Muscle layer of colon (tissue), 2 donors: ENCODE results near the gene TENT5C.

Experiments
- H3K27ac ChIP-seq: one replicate; pipeline ENCODE4 v1.7.0; 2013; ENCODE audit warnings: low read depth, mild to moderate bottlenecking, low read length, moderate library complexity
- H3K27me3 ChIP-seq, 2 donors: one replicate each; pipeline ENCODE4 v1.7.0; 2013; ENCODE audit warnings: low read length in 2 of 2, mild to moderate bottlenecking in 2 of 2; ENCODE audit not compliant: insufficient read depth in 2 of 2, control insufficient read depth in 1 of 2
- H3K36me3 ChIP-seq: one replicate; pipeline ENCODE4 v1.7.0; 2013; ENCODE audit warnings: mild to moderate bottlenecking, low read length; ENCODE audit not compliant: insufficient read depth
- H3K4me1 ChIP-seq: one replicate; pipeline ENCODE4 v1.7.0; 2013; ENCODE audit warnings: mild to moderate bottlenecking, low read length; ENCODE audit not compliant: insufficient read depth
- H3K4me3 ChIP-seq, 2 donors: one replicate each; pipeline ENCODE4 v1.7.0; 2013; ENCODE audit warnings: low read length in 2 of 2, low read depth in 1 of 2, mild to moderate bottlenecking in 1 of 2, moderate library complexity in 1 of 2
- H3K9ac ChIP-seq: one replicate; pipeline ENCODE4 v1.7.0; 2013; ENCODE audit warnings: low read length
- H3K9me3 ChIP-seq: one replicate; pipeline ENCODE4 v1.7.0; 2013; ENCODE audit warnings: mild to moderate bottlenecking, low read length
- donor health status: abdominal sarcoma.
- donor health status: Adenocarcinoma of cecum.

TENT5C gene

GRCh38 chr1:117621316-117621715 lies 15.5 kb downstream of the TENT5C start:
- Histone ChIP-seq H3K4me1 (no peaks in the 10 kb centered on the region), H3K4me3 (no peak overlapping the region), H3K36me3 (peaks cover 9% of the 10 kb centered on the region), H3K27ac (no peak overlapping the region), H3K9ac (no peak overlapping the region), H3K9me3 (no peaks in the 10 kb centered on the region), H3K27me3 (no peaks in the 10 kb centered on the region)

GRCh38 chr1:117622726-117623125 lies 16.9 kb downstream of the TENT5C start:
- H3K27me3 ChIP-seq, result no peaks in the 10 kb centered on the region
- no peak overlapping the region for H3K4me3 ChIP-seq
- H3K9me3 ChIP-seq, result no peaks in the 10 kb centered on the region
- H3K36me3 ChIP-seq, result peaks cover 9% of the 10 kb centered on the region
- no peak overlapping the region for H3K27ac ChIP-seq
- no peaks in the 10 kb centered on the region for H3K4me1 ChIP-seq
- H3K9ac ChIP-seq, result no peak overlapping the region

GRCh38 chr1:117623141-117623540 lies 17.3 kb downstream of the TENT5C start:
- Histone ChIP-seq H3K27me3 (no peaks in the 10 kb centered on the region), H3K4me3 (no peak overlapping the region), H3K9me3 (no peaks in the 10 kb centered on the region), H3K36me3 (peaks cover 9% of the 10 kb centered on the region), H3K27ac (no peak overlapping the region), H3K9ac (no peak overlapping the region), H3K4me1 (no peaks in the 10 kb centered on the region)

- H3K4me1 ChIP-seq, result no peaks in the 10 kb centered on the region
Observed at GRCh38 chr1:117623698-117624097, 17.9 kb downstream of the TENT5C start.

GRCh38 chr1:117627546-117628130 lies 21.8 kb downstream of the TENT5C start:
- no peak overlapping the region for H3K27ac ChIP-seq
- no peaks in the 10 kb centered on the region for H3K9me3 ChIP-seq
- no peaks in the 10 kb centered on the region for H3K27me3 ChIP-seq
- H3K36me3 ChIP-seq, result peaks cover 9% of the 10 kb centered on the region
- no peak overlapping the region for H3K9ac ChIP-seq
- H3K4me1 ChIP-seq, result no peaks in the 10 kb centered on the region
- no peak overlapping the region for H3K4me3 ChIP-seq

More at GRCh38 chr1:117623698-117624097, 17.9 kb downstream of the TENT5C start:
- H3K27me3 ChIP-seq, result no peaks in the 10 kb centered on the region
- no peak overlapping the region for H3K4me3 ChIP-seq
- no peaks in the 10 kb centered on the region for H3K9me3 ChIP-seq
- no peak overlapping the region for H3K27ac ChIP-seq
- H3K9ac ChIP-seq, result no peak overlapping the region
- H3K36me3 ChIP-seq, result peaks cover 9% of the 10 kb centered on the region

- no peaks in the 10 kb centered on the region for H3K9me3 ChIP-seq
- H3K36me3 ChIP-seq, result peaks cover 4% of the 10 kb centered on the region
- no peaks in the 10 kb centered on the region for H3K4me1 ChIP-seq
- H3K4me3 ChIP-seq, result no peak overlapping the region
- no peak overlapping the region for H3K9ac ChIP-seq
- no peaks in the 10 kb centered on the region for H3K27me3 ChIP-seq
- no peak overlapping the region for H3K27ac ChIP-seq
Observed at GRCh38 chr1:117628343-117628742, 22.5 kb downstream of the TENT5C start.

- Histone ChIP-seq H3K9ac (no peak overlapping the region), H3K9me3 (no peaks in the 10 kb centered on the region), H3K4me1 (no peaks in the 10 kb centered on the region), H3K4me3 (no peak overlapping the region), H3K27me3 (no peaks in the 10 kb centered on the region), H3K27ac (no peak overlapping the region), H3K36me3 (no peaks in the 10 kb centered on the region)
Observed at GRCh38 chr1:117629625-117630422, 24.0 kb downstream of the TENT5C start.

- Histone ChIP-seq H3K9me3 (no peaks in the 10 kb centered on the region), H3K4me1 (no peaks in the 10 kb centered on the region), H3K27me3 (no peaks in the 10 kb centered on the region), H3K9ac (no peak overlapping the region), H3K36me3 (no peaks in the 10 kb centered on the region), H3K4me3 (no peak overlapping the region), H3K27ac (no peak overlapping the region)
Observed at GRCh38 chr1:117630423-117630998, 24.7 kb downstream of the TENT5C start.

- no peak overlapping the region for H3K9ac ChIP-seq
- no peak overlapping the region for H3K27ac ChIP-seq
- H3K4me3 ChIP-seq, result no peak overlapping the region
- H3K9me3 ChIP-seq, result no peaks in the 10 kb centered on the region
- H3K27me3 ChIP-seq, result no peaks in the 10 kb centered on the region
- H3K36me3 ChIP-seq, result no peaks in the 10 kb centered on the region
- H3K4me1 ChIP-seq, result no peaks in the 10 kb centered on the region
Observed at GRCh38 chr1:117631359-117632160, 25.7 kb downstream of the TENT5C start.

GRCh38 chr1:117632269-117633067 lies 26.6 kb downstream of the TENT5C start:
- Histone ChIP-seq H3K4me1 (no peaks in the 10 kb centered on the region), H3K9ac (no peak overlapping the region), H3K9me3 (no peaks in the 10 kb centered on the region), H3K4me3 (no peak overlapping the region), H3K27me3 (no peaks in the 10 kb centered on the region), H3K27ac (no peak overlapping the region), H3K36me3 (no peaks in the 10 kb centered on the region)

GRCh38 chr1:117633068-117633345 lies 27.2 kb downstream of the TENT5C start:
- no peaks in the 10 kb centered on the region for H3K27me3 ChIP-seq
- no peaks in the 10 kb centered on the region for H3K4me1 ChIP-seq
- H3K27ac ChIP-seq, result no peak overlapping the region
- no peak overlapping the region for H3K4me3 ChIP-seq
- H3K36me3 ChIP-seq, result no peaks in the 10 kb centered on the region
- no peak overlapping the region for H3K9ac ChIP-seq
- H3K9me3 ChIP-seq, result no peaks in the 10 kb centered on the region
